Fibroblast of lung (primary cell): Measurements from ENCODE around the gene CELF2. TPM values are rescaled to one million over a fixed set of nuclear protein-coding genes. Genes with fewer than 3 reads are reported as not detected.

ENCODE experiments used
- DNase-seq, 2 donors: peaks; one replicate each; pipeline versions ENCODE4 v3.0.0 to v3.0.0-alpha.2; 2010; ENCODE audit warnings: low read depth in 2 of 2
- H2AFZ ChIP-seq: 2 replicates; pipeline ENCODE4 v1.5.1; 2012; ENCODE audit warnings: low read length, control low read depth, inconsistent platforms
- H3K27ac ChIP-seq: 2 replicates; pipeline ENCODE4 v1.5.1; 2011; ENCODE audit warnings: low read length, control low read depth; ENCODE audit not compliant: insufficient read depth
- H3K27me3 ChIP-seq: 2 replicates; pipeline ENCODE4 v1.5.1; 2011; ENCODE audit warnings: mild to moderate bottlenecking, low read length; ENCODE audit not compliant: control insufficient read depth, insufficient read depth
- H3K36me3 ChIP-seq: 2 replicates; pipeline ENCODE4 v1.5.1; 2011; ENCODE audit warnings: low read length; ENCODE audit not compliant: control insufficient read depth, insufficient read depth
- H3K4me1 ChIP-seq: 2 replicates; pipeline ENCODE4 v1.5.1; 2011; ENCODE audit warnings: low read length; ENCODE audit not compliant: control insufficient read depth, insufficient read depth; ENCODE audit errors: extremely low read depth
- H3K4me2 ChIP-seq: 2 replicates; pipeline ENCODE4 v1.5.1; 2011; ENCODE audit warnings: low read length, control low read depth; ENCODE audit not compliant: insufficient read depth; ENCODE audit errors: extremely low read depth
- H3K4me3 ChIP-seq, 4 experiments: fragments of 200-600 bp in 1 of 4; sonication (generic) in 1 of 4; replicated peaks in 1 of 4; 2 replicates each; pipeline ENCODE4 v1.5.1; 2011 to 2016; ENCODE audit warnings: low read length in 4 of 4, low read depth in 3 of 4, mild to moderate bottlenecking in 3 of 4, control low read depth in 2 of 4, inconsistent platforms in 1 of 4, mixed read lengths in 1 of 4; ENCODE audit not compliant: insufficient read depth in 1 of 4; ENCODE audit errors: control extremely low read depth in 1 of 4
- H3K79me2 ChIP-seq: 2 replicates; pipeline ENCODE4 v1.5.1; 2012; ENCODE audit warnings: mild to moderate bottlenecking, low read length, inconsistent platforms; ENCODE audit not compliant: control insufficient read depth, insufficient read depth
- H3K9ac ChIP-seq: 2 replicates; pipeline ENCODE4 v1.5.1; 2011; ENCODE audit warnings: mild to moderate bottlenecking, low read length, control low read depth; ENCODE audit not compliant: insufficient read depth
- H3K9me3 ChIP-seq: 2 replicates; pipeline ENCODE4 v1.5.1; 2012; ENCODE audit warnings: low read depth, low read length; ENCODE audit not compliant: control insufficient read depth, insufficient read depth
- H4K20me1 ChIP-seq: 2 replicates; pipeline ENCODE4 v1.5.1; 2011; ENCODE audit warnings: low read length; ENCODE audit not compliant: control insufficient read depth, insufficient read depth; ENCODE audit errors: extremely low read depth
- CTCF ChIP-seq, 2 donors: IDR thresholded peaks in 1 of 2; conservative IDR thresholded peaks in 1 of 2; 1 replicate in 1 of 2; 2 replicates in 1 of 2; pipeline ENCODE4 v1.5.1; 2011 to 2012; ENCODE audit warnings: low read length in 2 of 2, control low read depth in 1 of 2, inconsistent platforms in 1 of 2, low read depth in 1 of 2, mild to moderate bottlenecking in 1 of 2
- EZH2 ChIP-seq: IDR thresholded peaks from 2 replicates; pipeline ENCODE4 v1.5.1; 2012; ENCODE audit warnings: low read length, control low read depth, mild to moderate bottlenecking; ENCODE audit errors: missing control alignments
- polyA plus RNA-seq, 2 donors: library from polyadenylated mRNA; depleted of rRNA in 1 of 2; stranded (reverse) in 1 of 2; unstranded in 1 of 2; fragments of >200 nt; gene quantifications; 2 replicates each; pipeline ENCODE4 v1.2.1, GENCODE V29; 2011 to 2012; ENCODE audit warnings: missing spikeins in 1 of 2
- total RNA-seq: library from RNA; depleted of rRNA; stranded (reverse); fragments of >200 nt; gene quantifications from 2 replicates; pipeline ENCODE4 v1.2.1, GENCODE V29; 2014

Gene CELF2
- total and polyA plus RNA-seq, 2 donors (not counting 1 experiment from before 2014, with no cell fraction given) = 16.9 to 25.1 TPM

GRCh38 chr10:10977978-10978377 lies 39.7 kb upstream of the CELF2 start:
- Histone ChIP-seq H3K27ac (no peak overlapping the region), H3K9ac (no peak overlapping the region), H3K4me3 (no peak overlapping the region)

GRCh38 chr10:10985361-10985760 lies 32.3 kb upstream of the CELF2 start:
- Histone ChIP-seq H3K9me3 (no peaks in the 10 kb centered on the region), H3K27me3 (no peaks in the 10 kb centered on the region), H3K79me2 (no peaks in the 10 kb centered on the region), H3K36me3 (no peaks in the 10 kb centered on the region), H4K20me1 (no peaks in the 10 kb centered on the region), H3K4me1 (no peaks in the 10 kb centered on the region), H3K4me3 (no peak overlapping the region), H3K27ac (no peak overlapping the region), H3K9ac (no peak overlapping the region), H2AFZ (no peak overlapping the region), H3K4me2 (no peak overlapping the region)
- TF ChIP-seq CTCF (conservative IDR thresholded peaks at IDR 0.05 in 1 of 2, IDR thresholded peaks at IDR 0.05 in 1 of 2; ENCODE audit: low read depth in 1 of 2, low read length in 2 of 2) (no peak), EZH2 (no peak)
- DNase-seq = no peak

More at GRCh38 chr10:10977978-10978377, 39.7 kb upstream of the CELF2 start:
- Histone ChIP-seq H3K4me2 (no peak overlapping the region), H3K36me3 (no peaks in the 10 kb centered on the region), H3K79me2 (no peaks in the 10 kb centered on the region), H2AFZ (no peak overlapping the region), H3K9me3 (no peaks in the 10 kb centered on the region), H4K20me1 (no peaks in the 10 kb centered on the region), H3K4me1 (no peaks in the 10 kb centered on the region), H3K27me3 (no peaks in the 10 kb centered on the region)
- TF ChIP-seq EZH2 (no peak), CTCF (conservative IDR thresholded peaks at IDR 0.05 in 1 of 2, IDR thresholded peaks at IDR 0.05 in 1 of 2; ENCODE audit: low read depth in 1 of 2, low read length in 2 of 2) (no peak)
- peak in 1 of 2 donors; percentile 6 for DNase-seq

GRCh38 chr10:10986606-10987005 lies 31.1 kb upstream of the CELF2 start:
- Histone ChIP-seq H3K27ac (no peak overlapping the region), H3K79me2 (no peaks in the 10 kb centered on the region), H4K20me1 (no peaks in the 10 kb centered on the region), H3K4me3 (no peak overlapping the region), H3K4me1 (no peaks in the 10 kb centered on the region), H3K9ac (no peak overlapping the region), H2AFZ (no peak overlapping the region), H3K9me3 (no peaks in the 10 kb centered on the region), H3K4me2 (no peak overlapping the region), H3K36me3 (no peaks in the 10 kb centered on the region), H3K27me3 (no peaks in the 10 kb centered on the region)
- DNase-seq = no peak
- TF ChIP-seq EZH2 (no peak), CTCF (conservative IDR thresholded peaks at IDR 0.05 in 1 of 2, IDR thresholded peaks at IDR 0.05 in 1 of 2; ENCODE audit: low read depth in 1 of 2, low read length in 2 of 2) (no peak)
